Measurements from ENCODE around the gene TGM4. TPM values are rescaled to one million over a fixed set of nuclear protein-coding genes. Genes with fewer than 3 reads are reported as not detected.

Gene TGM4
- total RNA-seq, 1 donor from 2014 or later: 0.18 TPM

DNA sequence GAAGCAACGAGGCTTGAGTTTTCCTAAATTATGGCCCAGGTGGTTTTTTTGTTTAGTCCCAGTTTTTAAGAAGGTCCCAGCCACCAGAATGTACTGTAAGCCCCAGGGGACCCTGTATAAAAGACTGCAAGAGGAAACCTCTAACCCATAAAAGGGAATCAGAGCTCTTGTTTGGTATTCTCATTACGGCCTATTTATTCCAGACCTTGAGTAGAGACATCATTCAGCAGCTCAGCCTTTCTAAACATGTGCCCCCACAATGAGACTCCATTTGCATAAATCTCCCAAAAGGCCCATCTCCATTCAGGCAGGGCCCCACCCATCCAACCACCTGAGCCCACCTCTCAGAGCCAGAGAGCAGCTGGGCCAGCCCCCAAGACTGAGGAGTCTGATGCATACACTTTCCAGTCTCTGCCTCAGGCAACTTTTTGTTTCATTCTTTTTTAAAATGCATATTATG is 75.9 kb downstream of the TGM4 start:
- Histone ChIP-seq H3K4me1 (ENCODE audit: insufficient read depth, low read length) (peaks cover 2% of the 10 kb centered on the region), H4K20me1 (ENCODE audit: insufficient read depth, low read length) (peaks cover 71% of the 10 kb centered on the region), H3K27me3 (ENCODE audit: insufficient read depth, low read length) (no peaks in the 10 kb centered on the region), H3K9ac (ENCODE audit: low read length) (no peak overlapping the region), H3K4me3 (ENCODE audit: insufficient read depth, low read depth, low read length) (no peak overlapping the region), H2AFZ (ENCODE audit: low read depth, low read length) (no peak overlapping the region), H3K9me3 (ENCODE audit: insufficient read depth, low read depth, low read length) (no peaks in the 10 kb centered on the region), H3K36me3 (ENCODE audit: insufficient read depth, low read length) (no peaks in the 10 kb centered on the region), H3K4me2 (ENCODE audit: low read length) (no peak overlapping the region), H3K27ac (ENCODE audit: low read depth, low read length) (no peak overlapping the region), H3K79me2 (ENCODE audit: insufficient read depth, low read length) (peaks cover 4% of the 10 kb centered on the region)
- Mint-ChIP-seq H3K36me3 (ENCODE audit: low read depth, unreplicated experiment) (peaks cover 15% of the 10 kb centered on the region), H3K4me3 (ENCODE audit: unreplicated experiment) (no peak overlapping the region), H3K9me3 (ENCODE audit: unreplicated experiment) (no peaks in the 10 kb centered on the region), H3K4me1 (ENCODE audit: low read depth, unreplicated experiment) (peaks cover 21% of the 10 kb centered on the region), H3K27me3 (ENCODE audit: low read depth, unreplicated experiment) (no peaks in the 10 kb centered on the region), H3K27ac (ENCODE audit: unreplicated experiment) (no peak overlapping the region)
- DNase-seq (ENCODE audit: low read depth): no peak
- no peak for TF ChIP-seq EZH2 (IDR thresholded peaks at IDR 0.05; ENCODE audit: insufficient read depth, low read length)
- TF ChIP-seq, protein P1, sequence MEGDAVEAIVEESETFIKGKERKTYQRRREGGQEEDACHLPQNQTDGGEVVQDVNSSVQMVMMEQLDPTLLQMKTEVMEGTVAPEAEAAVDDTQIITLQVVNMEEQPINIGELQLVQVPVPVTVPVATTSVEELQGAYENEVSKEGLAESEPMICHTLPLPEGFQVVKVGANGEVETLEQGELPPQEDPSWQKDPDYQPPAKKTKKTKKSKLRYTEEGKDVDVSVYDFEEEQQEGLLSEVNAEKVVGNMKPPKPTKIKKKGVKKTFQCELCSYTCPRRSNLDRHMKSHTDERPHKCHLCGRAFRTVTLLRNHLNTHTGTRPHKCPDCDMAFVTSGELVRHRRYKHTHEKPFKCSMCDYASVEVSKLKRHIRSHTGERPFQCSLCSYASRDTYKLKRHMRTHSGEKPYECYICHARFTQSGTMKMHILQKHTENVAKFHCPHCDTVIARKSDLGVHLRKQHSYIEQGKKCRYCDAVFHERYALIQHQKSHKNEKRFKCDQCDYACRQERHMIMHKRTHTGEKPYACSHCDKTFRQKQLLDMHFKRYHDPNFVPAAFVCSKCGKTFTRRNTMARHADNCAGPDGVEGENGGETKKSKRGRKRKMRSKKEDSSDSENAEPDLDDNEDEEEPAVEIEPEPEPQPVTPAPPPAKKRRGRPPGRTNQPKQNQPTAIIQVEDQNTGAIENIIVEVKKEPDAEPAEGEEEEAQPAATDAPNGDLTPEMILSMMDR (IDR thresholded peaks at IDR 0.05; ENCODE audit: insufficient read depth, low read depth, low read length): no peak
- FAIRE-seq: no peak

DNA sequence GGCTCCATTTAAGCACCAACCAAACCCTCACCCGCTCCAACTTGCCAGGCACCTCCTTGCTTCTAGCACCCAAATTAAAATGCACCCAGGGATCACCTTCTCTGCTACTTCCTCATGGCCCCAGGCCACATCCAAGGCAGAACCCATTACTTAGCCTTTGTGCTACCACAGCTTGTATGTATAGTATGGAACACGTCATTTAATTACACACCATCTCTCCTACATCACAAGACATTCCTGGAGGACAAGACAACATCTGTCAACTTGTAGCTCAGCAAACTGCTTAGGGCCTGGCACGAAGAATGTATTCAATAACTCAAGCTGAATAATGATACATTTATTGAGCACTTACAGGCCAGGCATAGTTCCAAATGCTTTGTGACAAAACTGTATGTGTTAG is 78.3 kb downstream of the TGM4 start:
- DNase-seq (ENCODE audit: low read depth): no peak
- peaks cover 2% of the 10 kb centered on the region for H3K4me1 ChIP-seq (ENCODE audit: insufficient read depth, low read length)
- no peaks in the 10 kb centered on the region for H3K36me3 ChIP-seq (ENCODE audit: insufficient read depth, low read length)
- Mint-ChIP-seq H3K27me3 (ENCODE audit: low read depth, unreplicated experiment) (no peaks in the 10 kb centered on the region), H3K9me3 (ENCODE audit: unreplicated experiment) (peaks cover 1% of the 10 kb centered on the region), H3K36me3 (ENCODE audit: low read depth, unreplicated experiment) (peaks cover 21% of the 10 kb centered on the region), H3K4me3 (ENCODE audit: unreplicated experiment) (no peak overlapping the region), H3K27ac (ENCODE audit: unreplicated experiment) (no peak overlapping the region), H3K4me1 (ENCODE audit: low read depth, unreplicated experiment) (peaks cover 21% of the 10 kb centered on the region)
- H3K9me3 ChIP-seq (ENCODE audit: insufficient read depth, low read depth, low read length): no peaks in the 10 kb centered on the region
- H3K4me3 ChIP-seq (ENCODE audit: insufficient read depth, low read depth, low read length): no peak overlapping the region
- H3K27ac ChIP-seq (ENCODE audit: low read depth, low read length): no peak overlapping the region
- no peak overlapping the region for H3K9ac ChIP-seq (ENCODE audit: low read length)
- H2AFZ ChIP-seq (ENCODE audit: low read depth, low read length): no peak overlapping the region
- FAIRE-seq: no peak
- peaks cover 6% of the 10 kb centered on the region for H3K79me2 ChIP-seq (ENCODE audit: insufficient read depth, low read length)
- H3K27me3 ChIP-seq (ENCODE audit: insufficient read depth, low read length): no peaks in the 10 kb centered on the region
- H3K4me2 ChIP-seq (ENCODE audit: low read length): no peak overlapping the region
- TF ChIP-seq, protein P1 (IDR thresholded peaks at IDR 0.05; ENCODE audit: insufficient read depth, low read depth, low read length): no peak
- no peak for TF ChIP-seq EZH2 (IDR thresholded peaks at IDR 0.05; ENCODE audit: insufficient read depth, low read length)
- peaks cover 78% of the 10 kb centered on the region for H4K20me1 ChIP-seq (ENCODE audit: insufficient read depth, low read length)

DNA sequence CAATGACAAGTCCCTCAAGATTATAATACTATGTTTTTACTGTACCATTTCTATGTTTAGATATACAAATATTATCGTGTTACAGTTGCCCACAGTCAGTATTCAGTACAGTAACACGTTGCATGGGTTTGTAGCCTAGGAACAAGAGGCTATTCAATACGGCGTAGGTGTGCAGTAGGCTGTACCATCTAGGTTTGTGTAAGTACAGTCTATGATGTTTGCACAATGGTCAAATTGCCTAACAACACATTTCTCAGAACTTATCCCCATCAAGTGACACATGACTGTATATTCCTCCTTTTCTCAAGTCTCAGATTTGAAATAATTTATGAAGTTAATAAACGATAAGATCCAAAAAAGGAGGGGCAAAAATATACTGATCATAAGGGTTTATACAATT is 79.9 kb downstream of the TGM4 start:
- peaks cover 1% of the 10 kb centered on the region for H3K9me3 Mint-ChIP-seq (ENCODE audit: unreplicated experiment)
- H3K27me3 ChIP-seq (ENCODE audit: insufficient read depth, low read length): no peaks in the 10 kb centered on the region

More for the DNA sequence above, 79.9 kb downstream of the TGM4 start:
- H3K4me3 Mint-ChIP-seq (ENCODE audit: unreplicated experiment): no peak overlapping the region
- Histone ChIP-seq H3K4me1 (ENCODE audit: insufficient read depth, low read length) (peaks cover 2% of the 10 kb centered on the region), H3K4me2 (ENCODE audit: low read length) (no peak overlapping the region), H3K36me3 (ENCODE audit: insufficient read depth, low read length) (no peaks in the 10 kb centered on the region), H3K9ac (ENCODE audit: low read length) (no peak overlapping the region), H3K4me3 (ENCODE audit: insufficient read depth, low read depth, low read length) (no peak overlapping the region), H3K27ac (ENCODE audit: low read depth, low read length) (no peak overlapping the region), H3K79me2 (ENCODE audit: insufficient read depth, low read length) (peaks cover 11% of the 10 kb centered on the region), H4K20me1 (ENCODE audit: insufficient read depth, low read length) (peaks cover 73% of the 10 kb centered on the region), H2AFZ (ENCODE audit: low read depth, low read length) (no peak overlapping the region), H3K9me3 (ENCODE audit: insufficient read depth, low read depth, low read length) (no peaks in the 10 kb centered on the region)
- FAIRE-seq: no peak
- DNase-seq (ENCODE audit: low read depth): no peak
- H3K27ac Mint-ChIP-seq (ENCODE audit: unreplicated experiment): no peak overlapping the region
- H3K27me3 Mint-ChIP-seq (ENCODE audit: low read depth, unreplicated experiment): no peaks in the 10 kb centered on the region
- TF ChIP-seq, protein P1 (IDR thresholded peaks at IDR 0.05; ENCODE audit: insufficient read depth, low read depth, low read length): no peak
- no peak for TF ChIP-seq EZH2 (IDR thresholded peaks at IDR 0.05; ENCODE audit: insufficient read depth, low read length)
- H3K36me3 Mint-ChIP-seq (ENCODE audit: low read depth, unreplicated experiment): peaks cover 32% of the 10 kb centered on the region
- H3K4me1 Mint-ChIP-seq (ENCODE audit: low read depth, unreplicated experiment): peaks cover 13% of the 10 kb centered on the region

Measured in astrocyte (in vitro differentiated cells and primary cell).